GM12892 (cell line): ENCODE measurements around the gene PRKN.

Experiments
- POLR2A ChIP-seq: IDR thresholded peaks from 2 replicates; pipeline ENCODE4 v1.6.1; 2011; ENCODE audit warnings: low read depth, low read length, control low read depth
- POLR2AphosphoS5 ChIP-seq: IDR thresholded peaks from 2 replicates; pipeline ENCODE4 v1.6.1; 2011; ENCODE audit warnings: low read depth, low read length, control low read depth

- TF ChIP-seq POLR2A (no peak), POLR2AphosphoS5 (no peak)
These were observed 601.9 kb downstream of the PRKN start for GRCh38 chr6:162125659-162126058.
